HepG2 (cell line): ENCODE measurements around the gene GLIS2. TPM values are rescaled to one million over a fixed set of nuclear protein-coding genes. Genes with fewer than 3 reads are reported as not detected.

Experiments used
- ATAC-seq: fragments of 200-7000 bp; cut with Tn5 transposase; 3 replicates; pipeline ENCODE4 v1.9.1; 2020; ENCODE audit warnings: mild to moderate bottlenecking, moderate library complexity
- BruUV-seq: library from RNA; stranded (reverse); fragments of 400-500 nt; replicated peaks from 2 replicates; lab custom pipeline; 2021; lab: Mats Ljungman, UMichigan
- CTCF ChIA-PET: fragments of 300-600 bp; formaldehyde crosslinking; extraction: SDS; loops from one replicate; lab custom pipeline; 2021; ENCODE audit warnings: low total read pairs, inconsistent platforms, low intra/inter-chr PET ratio; lab: Yijun Ruan, JAX
- POLR2A ChIA-PET: fragments of 350-600 bp; sonication (Branson Sonifier 250); formaldehyde crosslinking; loops from one replicate; lab custom pipeline; 2020; ENCODE audit warnings: antibody characterized with exemption, inconsistent platforms; lab: Yijun Ruan, JAX
- DNase-seq: peaks from one replicate; pipeline ENCODE4 v3.0.0-alpha.2; 2015; ENCODE audit warnings: low spot score
- FAIRE-seq: peaks from 3 replicates; lab custom pipeline; 2011; peaks lifted over from hg19 to GRCh38; lab: Jason Lieb, UNC
- H2AFZ ChIP-seq: one replicate; pipeline ENCODE4 v1.6.1; 2011; ENCODE audit warnings: low read length, inconsistent platforms
- H3K27ac ChIP-seq: fragments of 300-600 bp; 3 replicates; pipeline ENCODE4 v1.8.0; 2011; ENCODE audit warnings: mixed run types, mild to moderate bottlenecking, mixed read lengths, low read length, inconsistent platforms; ENCODE audit not compliant: insufficient read depth; ENCODE audit errors: extremely low read length
- H3K27me3 ChIP-seq, 2 experiments: fragments of 200-600 bp in 1 of 2; 2 replicates in 1 of 2; 3 replicates in 1 of 2; pipeline versions ENCODE4 v1.6.0 to v1.8.0; 2011; ENCODE audit warnings: low read length in 2 of 2, mild to moderate bottlenecking in 2 of 2, moderate library complexity in 2 of 2, inconsistent platforms in 1 of 2; ENCODE audit not compliant: insufficient read depth in 2 of 2, control insufficient read depth in 1 of 2
- H3K36me3 ChIP-seq, 2 experiments: fragments of 200-600 bp in 1 of 2; replicated peaks in 1 of 2; 2 replicates in 1 of 2; 3 replicates in 1 of 2; pipeline versions ENCODE4 v1.5.1 to v1.8.0; 2011; ENCODE audit warnings: low read length in 2 of 2, inconsistent platforms in 1 of 2; ENCODE audit not compliant: insufficient read depth in 2 of 2, control insufficient read depth in 1 of 2
- H3K4me1 ChIP-seq: 2 replicates; pipeline ENCODE4 v1.5.1; 2012; ENCODE audit warnings: low read length, inconsistent platforms; ENCODE audit not compliant: insufficient read depth
- H3K4me2 ChIP-seq: 2 replicates; pipeline ENCODE4 v1.6.0; 2011; ENCODE audit warnings: low read depth, low read length, inconsistent platforms
- H3K4me3 ChIP-seq, 3 experiments: fragments of 200-600 bp in 1 of 3; sonication (generic), shearing (Covaris generic) in 1 of 3; replicated peaks in 1 of 3; 2 replicates each; pipeline ENCODE4 v1.5.1; 2011 to 2016; ENCODE audit warnings: low read length in 3 of 3, inconsistent platforms in 2 of 3, low read depth in 2 of 3, mild to moderate bottlenecking in 2 of 3, control low read depth in 1 of 3, mixed read lengths in 1 of 3; ENCODE audit not compliant: insufficient read depth in 1 of 3
- H3K79me2 ChIP-seq: one replicate; pipeline ENCODE4 v1.6.1; 2011; ENCODE audit warnings: low read length, inconsistent platforms; ENCODE audit not compliant: insufficient read depth
- H3K9ac ChIP-seq: 2 replicates; pipeline ENCODE4 v1.6.0; 2011; ENCODE audit warnings: mild to moderate bottlenecking, low read depth, low read length, inconsistent platforms; ENCODE audit not compliant: insufficient read depth
- H3K9me3 ChIP-seq: 2 replicates; pipeline ENCODE4 v1.5.1; 2012; ENCODE audit warnings: mild to moderate bottlenecking, low read length
- H4K20me1 ChIP-seq: 2 replicates; pipeline ENCODE4 v1.6.0; 2011; ENCODE audit warnings: inconsistent platforms, mild to moderate bottlenecking, low read length, moderate library complexity; ENCODE audit not compliant: insufficient read depth
- FOXA1 ChIP-seq, 2 experiments: fragments of 450-650 bp in 1 of 2; sonication (generic) in 1 of 2; formaldehyde crosslinking in 1 of 2; IDR thresholded peaks; 2 replicates each; pipeline versions ENCODE4 v1.4.0 to v1.6.1; 2016 to 2020; ENCODE audit warnings: missing genetic modification reagents in 1 of 2
- HOXA5 ChIP-seq: sonication (generic); formaldehyde crosslinking; IDR thresholded peaks from 2 replicates; pipeline ENCODE4 v1.4.0; 2020; ENCODE audit warnings: missing genetic modification reagents
- KDM5B ChIP-seq: sonication (generic); formaldehyde crosslinking; IDR thresholded peaks from 2 replicates; pipeline ENCODE4 v1.4.0; 2020; ENCODE audit warnings: missing genetic modification reagents, mild to moderate bottlenecking, borderline replicate concordance
- KLF15 ChIP-seq: sonication (generic); formaldehyde crosslinking; IDR thresholded peaks from 2 replicates; pipeline ENCODE4 v1.8.1; 2023; ENCODE audit warnings: borderline replicate concordance, mild to moderate bottlenecking, inconsistent platforms, missing genetic modification reagents, mixed read lengths
- NONO ChIP-seq, 2 experiments: fragments of 450-650 bp in 1 of 2; sonication (generic) in 1 of 2; formaldehyde crosslinking in 1 of 2; IDR thresholded peaks in 1 of 2; conservative IDR thresholded peaks in 1 of 2; 2 replicates each; pipeline versions ENCODE4 v1.6.1 to v1.8.0; 2017 to 2022; ENCODE audit warnings: mild to moderate bottlenecking in 1 of 2, missing genetic modification reagents in 1 of 2, moderate library complexity in 1 of 2
- RFXANK ChIP-seq: IDR thresholded peaks from 2 replicates; pipeline ENCODE4 v1.6.1; 2016
- ZNF101 ChIP-seq: sonication (generic); formaldehyde crosslinking; IDR thresholded peaks from 2 replicates; pipeline ENCODE4 v1.4.0; 2020; ENCODE audit warnings: mild to moderate bottlenecking, low read depth, missing genetic modification reagents, borderline replicate concordance
- ZNF180 ChIP-seq: sonication (generic); formaldehyde crosslinking; IDR thresholded peaks from 2 replicates; pipeline ENCODE4 v1.4.0; 2020; ENCODE audit warnings: low read depth, missing genetic modification reagents, borderline replicate concordance
- ZNF230 ChIP-seq: sonication (generic); formaldehyde crosslinking; IDR thresholded peaks from 2 replicates; pipeline ENCODE4 v1.4.0; 2020; ENCODE audit warnings: mild to moderate bottlenecking, missing genetic modification reagents
- ZNF34 ChIP-seq: sonication (generic); formaldehyde crosslinking; IDR thresholded peaks from 2 replicates; pipeline ENCODE4 v1.4.0; 2020; ENCODE audit warnings: mild to moderate bottlenecking, missing genetic modification reagents, borderline replicate concordance
- ZSCAN12 ChIP-seq: sonication (generic); formaldehyde crosslinking; IDR thresholded peaks from 2 replicates; pipeline ENCODE4 v1.9.0; 2021; ENCODE audit warnings: mild to moderate bottlenecking, missing genetic modification reagents
- WGBS: methylation state at CpG from one replicate; pipeline ENCODE4 v1.1.6; 2017; ENCODE audit warnings: low lambda C conversion rate; 5-methylcytosine and 5-hydroxymethylcytosine counted together
- in situ Hi-C: cut with HindIII; loops from 2 replicates; pipeline ENCODE4 v1.10.0; 2017; ENCODE audit warnings: low pct_unique_long_range_greater_than_20kb; ENCODE audit not compliant: extremely low pct_ligation_motif_present
- intact Hi-C: fragments of 100-400 bp; cut with micrococcal nuclease; formaldehyde crosslinking; loops from one replicate; pipeline ENCODE4 v1.10.0; 2022; ENCODE audit not compliant: unreplicated experiment
- polyA plus RNA-seq, 8 experiments: library from polyadenylated mRNA; depleted of rRNA in 3 of 8; stranded (reverse) in 7 of 8; unstranded in 1 of 8; fragments of >200 nt; fragmentation: Illumina TruSeq in 4 of 8; extraction: Trizol in 4 of 8; gene quantifications; 2 replicates each; pipeline versions ENCODE4 v1.2.1 to v1.2.3, GENCODE V29; 2011 to 2016; ENCODE audit warnings: low read depth in 4 of 8, missing spikeins in 1 of 8, mixed read lengths in 1 of 8; ENCODE audit not compliant: insufficient read depth in 1 of 8
- total RNA-seq, 5 experiments: library from RNA; depleted of rRNA; stranded (reverse); fragments of >200 nt; fragmentation: Illumina TruSeq; extraction: Trizol; gene quantifications; 2 replicates each; pipeline ENCODE4 v1.2.3, GENCODE V29; 2016; ENCODE audit warnings: low read depth in 1 of 5
- TF ChIP-seq, protein P1 (sequence below): sonication (generic); formaldehyde crosslinking; IDR thresholded peaks from 2 replicates; pipeline ENCODE4 v1.8.0; 2022; ENCODE audit warnings: missing genetic modification reagents, mild to moderate bottlenecking, borderline replicate concordance
- TF ChIP-seq, protein P2 (sequence below): sonication (generic); formaldehyde crosslinking; IDR thresholded peaks from 2 replicates; pipeline ENCODE4 v1.4.0; 2020; ENCODE audit warnings: missing genetic modification reagents; ENCODE audit errors: not compliant biosample characterization

The GLIS2 gene
- total and polyA plus RNA-seq, 2 of the 13 experiments (the other 11 are each of a cell fraction or from before 2014, with no cell fraction given) = 0.28 to 0.29 TPM

DNA sequence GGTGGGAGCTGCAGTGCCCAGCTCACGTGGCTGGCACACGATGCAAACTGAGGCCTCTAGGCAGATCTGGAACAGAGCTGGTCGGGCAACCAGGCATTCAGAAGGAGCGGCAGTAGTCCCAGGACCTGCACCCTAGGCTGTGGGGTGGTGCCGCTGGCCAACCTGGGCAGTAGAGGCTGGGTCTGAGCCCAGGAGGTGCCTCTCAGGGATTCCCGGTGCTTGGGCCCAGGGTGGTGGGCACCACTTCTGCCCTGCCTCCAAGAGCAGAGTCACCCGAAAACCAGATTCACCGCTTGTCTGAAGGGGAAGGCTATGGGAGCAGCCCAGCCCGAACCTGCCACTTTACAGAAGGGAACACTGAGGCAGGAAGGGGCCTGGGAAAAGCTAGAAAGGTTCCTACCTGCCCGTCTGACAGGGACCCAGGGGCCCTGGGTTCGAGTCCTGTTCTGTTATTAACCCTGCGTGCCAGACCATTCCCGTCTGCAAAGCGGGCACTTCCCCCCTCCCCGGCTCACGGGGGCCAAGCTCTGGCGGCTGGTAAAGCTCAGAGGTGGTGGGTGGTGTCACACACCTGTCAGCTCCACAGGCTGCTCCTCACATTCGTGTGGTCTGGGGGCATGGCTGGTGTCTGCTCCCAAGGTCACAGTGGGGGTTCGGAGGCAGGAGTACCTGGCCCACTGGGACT, 16.9 kb downstream of the GLIS2 start:
- Histone ChIP-seq H3K27ac (no peak overlapping the region), H3K4me2 (no peak overlapping the region), H3K79me2 (no peaks in the 10 kb centered on the region), H3K36me3 (no peaks in the 10 kb centered on the region), H3K9me3 (no peaks in the 10 kb centered on the region), H3K9ac (no peak overlapping the region), H4K20me1 (no peaks in the 10 kb centered on the region), H3K27me3 (no peaks in the 10 kb centered on the region), H2AFZ (no peak overlapping the region), H3K4me3 (no peak overlapping the region), H3K4me1 (peaks cover 18% of the 10 kb centered on the region)
- ATAC-seq (no peak), DNase-seq (no peak), FAIRE-seq (no peak)
- no TSS peak for BruUV-seq
- TF ChIP-seq, protein P1, sequence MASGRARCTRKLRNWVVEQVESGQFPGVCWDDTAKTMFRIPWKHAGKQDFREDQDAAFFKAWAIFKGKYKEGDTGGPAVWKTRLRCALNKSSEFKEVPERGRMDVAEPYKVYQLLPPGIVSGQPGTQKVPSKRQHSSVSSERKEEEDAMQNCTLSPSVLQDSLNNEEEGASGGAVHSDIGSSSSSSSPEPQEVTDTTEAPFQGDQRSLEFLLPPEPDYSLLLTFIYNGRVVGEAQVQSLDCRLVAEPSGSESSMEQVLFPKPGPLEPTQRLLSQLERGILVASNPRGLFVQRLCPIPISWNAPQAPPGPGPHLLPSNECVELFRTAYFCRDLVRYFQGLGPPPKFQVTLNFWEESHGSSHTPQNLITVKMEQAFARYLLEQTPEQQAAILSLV (CRISPR knock-in tag) = no peak
- TF ChIP-seq KLF15 (CRISPR knock-in tag) (no peak), FOXA1 (IDR thresholded peaks at IDR 0.05) (no peak), FOXA1 (CRISPR knock-in tag; IDR thresholded peaks at IDR 0.05) (no peak), HOXA5 (CRISPR knock-in tag) (no peak), NONO (IDR thresholded peaks at IDR 0.05) (no peak), NONO (CRISPR knock-in tag; conservative IDR thresholded peaks at IDR 0.05) (no peak), ZNF180 (CRISPR knock-in tag) (no peak), ZNF34 (CRISPR knock-in tag) (no peak), ZNF101 (CRISPR knock-in tag) (no peak), KDM5B (CRISPR knock-in tag) (no peak), ZNF230 (no peak), ZSCAN12 (CRISPR knock-in tag) (no peak), RFXANK (CRISPR knock-in tag) (no peak)
- TF ChIP-seq, protein P2, sequence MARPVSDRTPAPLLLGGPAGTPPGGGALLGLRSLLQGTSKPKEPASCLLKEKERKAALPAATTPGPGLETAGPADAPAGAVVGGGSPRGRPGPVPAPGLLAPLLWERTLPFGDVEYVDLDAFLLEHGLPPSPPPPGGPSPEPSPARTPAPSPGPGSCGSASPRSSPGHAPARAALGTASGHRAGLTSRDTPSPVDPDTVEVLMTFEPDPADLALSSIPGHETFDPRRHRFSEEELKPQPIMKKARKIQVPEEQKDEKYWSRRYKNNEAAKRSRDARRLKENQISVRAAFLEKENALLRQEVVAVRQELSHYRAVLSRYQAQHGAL (CRISPR knock-in tag) = no peak
- ChIA-PET POLR2A (interaction anchor here (0.5 kb wide), 1 partner anchor 134 kb away, joined by 3 read pairs; no protein-coding TSS in a partner anchor), CTCF (interaction anchor here (1.6 kb wide), 1 partner anchor 132 kb away, joined by 4 read pairs; no protein-coding TSS in a partner anchor)
- intact Hi-C loops = no loop called here
- in situ Hi-C loops = no loop called here
- WGBS = 79% methylated on average over 6 of the region's 19 CpGs
